Tongue (tissue), 3 donors: ENCODE results near the gene C9orf57. TPM values are rescaled to one million over a fixed set of nuclear protein-coding genes. Genes with fewer than 3 reads are reported as not detected.
"Not testable (repeated sequence)": the region's sequence is repeated elsewhere in the genome, so short reads cannot be mapped to it uniquely, and the experiment has no call there.

Experiments
- DNase-seq: peaks from one replicate; pipeline ENCODE4 v3.0.0-alpha.2; 2015
- small RNA-seq: library from RNA; depleted of rRNA; stranded (forward); fragments of <200 nt; gene quantifications from one replicate; pipeline ENCODE3, GENCODE V24; 2014; ENCODE audit warnings: low replicate concordance
- total RNA-seq: library from RNA; depleted of rRNA; stranded (reverse); fragments of >200 nt; gene quantifications from one replicate; pipeline ENCODE4 v1.2.3, GENCODE V29; 2014

The C9orf57 gene
- total RNA-seq, 1 donor from 2014 or later = not detected

GRCh38 chr9:72023596-72023995, 36.8 kb downstream of the C9orf57 start:
- no peak for DNase-seq

DNA sequence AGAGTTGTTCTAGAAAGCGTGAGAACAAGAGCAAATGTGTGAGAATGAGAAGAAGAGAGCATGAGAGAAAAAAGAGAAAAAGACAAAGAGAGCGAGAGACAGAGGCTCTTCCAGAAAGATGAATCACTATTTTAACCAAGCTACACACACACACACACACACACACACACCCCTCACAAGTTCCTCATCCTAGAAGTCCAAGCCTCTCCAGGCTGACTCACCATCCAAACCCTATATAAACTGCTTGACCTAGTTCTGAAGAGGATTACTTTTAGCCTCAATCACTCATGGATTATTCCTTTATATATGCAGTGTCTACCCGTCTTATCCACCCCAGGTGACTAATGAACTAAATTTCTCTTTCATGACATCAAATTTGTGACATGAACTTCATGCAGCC, 37.6 kb downstream of the C9orf57 start:
- no peak for DNase-seq

GRCh38 chr9:72013292-72013760, 47.1 kb downstream of the C9orf57 start:
- DNase-seq = no peak

DNA sequence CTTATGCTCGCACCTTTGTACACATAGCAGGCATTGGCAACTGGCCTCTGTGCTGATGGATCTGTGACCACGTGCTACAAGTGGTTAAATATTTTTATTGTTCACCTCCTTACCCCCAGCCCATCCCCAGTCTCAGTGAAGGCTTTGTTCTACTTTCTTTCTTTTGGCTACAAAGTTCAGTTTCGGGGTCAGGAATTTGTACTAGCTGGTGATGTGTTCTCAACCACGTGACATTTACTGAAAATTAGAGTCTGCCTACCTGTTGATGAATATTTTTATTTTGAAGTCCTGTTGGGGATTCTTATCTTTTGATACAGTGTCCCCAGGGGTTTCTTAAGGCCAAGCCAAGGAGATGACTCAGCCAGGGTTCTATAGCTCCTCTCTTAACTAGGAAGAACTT, 47.8 kb downstream of the C9orf57 start:
- DNase-seq = no peak

GRCh38 chr9:72007726-72008125, 52.7 kb downstream of the C9orf57 start:
- DNase-seq = not testable (repeated sequence)

DNA sequence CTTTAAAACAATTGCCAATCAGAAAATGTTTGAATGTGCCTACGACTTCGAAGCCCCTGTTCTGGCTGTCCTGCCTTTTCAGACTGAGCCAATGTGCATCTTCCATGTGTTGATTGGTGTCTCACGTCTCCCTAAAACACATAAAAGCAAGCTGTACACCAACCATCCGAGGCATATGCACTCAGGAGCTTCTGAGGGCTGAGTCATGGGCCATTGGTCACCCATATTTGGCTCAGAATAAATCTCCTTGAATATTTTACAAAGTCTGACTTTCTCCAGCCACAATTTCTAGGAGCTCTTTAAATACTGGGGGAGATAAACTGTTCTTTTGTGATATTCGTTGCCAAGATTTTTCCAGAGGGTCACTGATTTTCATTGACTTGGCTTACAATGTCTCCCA, 53.9 kb downstream of the C9orf57 start:
- DNase-seq = no peak

- DNase-seq = no peak
Measured at GRCh38 chr9:72005451-72005850, 55.0 kb downstream of the C9orf57 start.

Small RNA genes within 50 kb of the gene (small RNA-seq; reads per million reads assigned to genes)
- gene HSPB1P1 = not detected

Other genes with a start within 250 kb of the C9orf57 start
- 49.5 TPM for gene ABHD17B, start 149.4 kb downstream of the C9orf57 start, total RNA-seq
- 16.7 TPM for gene C9orf85, start 149.0 kb downstream of the C9orf57 start, total RNA-seq
- gene GDA, start 88.8 kb upstream of the C9orf57 start, total RNA-seq = 1.8 TPM